HG02943 (cell line): ENCODE results near the gene KBTBD2.
A peak's percentile ranks its signal among the peaks of the same experiment; 100 is the strongest.
"Not testable (repeated sequence)": the region's sequence is repeated elsewhere in the genome, so short reads cannot be mapped to it uniquely, and the experiment has no call there.

ENCODE experiments used
- ATAC-seq: cut with Tn5 transposase; IDR thresholded peaks from one replicate; pipeline ENCODE4 v1.9.1; 2021; ENCODE audit warnings: mild to moderate bottlenecking, low read depth, moderate library complexity; ENCODE audit not compliant: unreplicated experiment

The KBTBD2 gene

GRCh38 chr7:32894171-32894570, 2.6 kb upstream of the KBTBD2 start:
- ATAC-seq, result no peak

GRCh38 chr7:32893722-32894121, 2.2 kb upstream of the KBTBD2 start:
- ATAC-seq, result no peak

DNA sequence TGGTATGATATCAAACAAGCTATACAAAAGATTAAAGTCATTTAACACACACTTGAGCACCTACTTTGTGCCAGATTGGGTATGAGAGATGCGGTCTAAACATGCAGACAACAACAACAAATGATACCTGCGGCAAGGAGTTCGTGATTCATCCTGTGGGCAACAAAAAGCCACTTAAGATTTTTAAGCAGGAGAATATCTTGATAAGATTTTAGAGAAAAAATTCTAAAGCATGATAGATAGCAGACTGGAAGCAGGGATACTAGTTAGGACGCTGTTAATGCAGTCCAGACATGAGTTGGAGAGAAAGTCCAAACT, 1.6 kb upstream of the KBTBD2 start:
- ATAC-seq, result no peak

- peak; percentile 18 for ATAC-seq
Observed at GRCh38 chr7:32892521-32893206, 1.1 kb upstream of the KBTBD2 start.

GRCh38 chr7:32891800-32892520, 400 bp upstream of the KBTBD2 start:
- ATAC-seq, result peak; percentile 54

GRCh38 chr7:32890793-32891042, 842 bp downstream of the KBTBD2 start:
- ATAC-seq, result no peak

- peak; percentile 36 for ATAC-seq
Observed at GRCh38 chr7:32890010-32890792, 1.4 kb downstream of the KBTBD2 start.

DNA sequence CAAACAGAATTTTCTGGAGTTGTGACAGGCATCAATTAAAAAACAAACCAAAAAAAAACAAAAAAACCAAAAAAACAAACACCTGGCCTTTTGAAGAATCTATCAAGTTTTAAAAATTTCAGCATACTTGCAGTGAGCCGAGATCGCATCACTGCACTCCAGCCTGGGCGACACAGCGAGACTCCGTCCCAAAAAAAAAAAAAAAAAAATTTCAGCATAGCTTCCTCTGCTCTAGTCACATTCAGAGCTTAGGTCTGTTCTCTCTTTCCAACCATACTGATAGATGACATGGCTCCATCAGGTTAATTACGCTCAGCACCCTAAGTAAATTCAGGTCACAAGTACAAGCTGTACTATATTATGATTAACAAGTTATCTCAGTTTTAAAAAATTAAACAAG, 3.1 kb downstream of the KBTBD2 start:
- no peak for ATAC-seq

DNA sequence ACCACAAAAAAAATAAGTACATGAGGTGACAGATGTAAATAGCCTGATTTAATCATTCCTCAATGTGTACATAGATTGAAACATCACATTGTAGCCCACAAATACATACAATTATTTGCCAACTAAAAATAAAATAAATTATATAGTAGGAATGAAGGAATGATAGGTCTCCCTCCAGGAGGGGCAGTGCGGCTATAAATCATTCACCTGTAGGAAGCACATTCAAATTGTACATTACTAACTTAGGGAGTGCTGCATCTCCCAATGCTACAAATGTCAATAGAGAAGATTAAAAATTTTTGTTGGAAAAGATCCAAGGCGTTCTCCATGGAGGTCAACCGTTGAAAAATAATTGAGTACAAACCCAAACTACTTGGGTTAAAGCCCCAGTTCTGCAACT, 4.2 kb downstream of the KBTBD2 start:
- no peak for ATAC-seq

DNA sequence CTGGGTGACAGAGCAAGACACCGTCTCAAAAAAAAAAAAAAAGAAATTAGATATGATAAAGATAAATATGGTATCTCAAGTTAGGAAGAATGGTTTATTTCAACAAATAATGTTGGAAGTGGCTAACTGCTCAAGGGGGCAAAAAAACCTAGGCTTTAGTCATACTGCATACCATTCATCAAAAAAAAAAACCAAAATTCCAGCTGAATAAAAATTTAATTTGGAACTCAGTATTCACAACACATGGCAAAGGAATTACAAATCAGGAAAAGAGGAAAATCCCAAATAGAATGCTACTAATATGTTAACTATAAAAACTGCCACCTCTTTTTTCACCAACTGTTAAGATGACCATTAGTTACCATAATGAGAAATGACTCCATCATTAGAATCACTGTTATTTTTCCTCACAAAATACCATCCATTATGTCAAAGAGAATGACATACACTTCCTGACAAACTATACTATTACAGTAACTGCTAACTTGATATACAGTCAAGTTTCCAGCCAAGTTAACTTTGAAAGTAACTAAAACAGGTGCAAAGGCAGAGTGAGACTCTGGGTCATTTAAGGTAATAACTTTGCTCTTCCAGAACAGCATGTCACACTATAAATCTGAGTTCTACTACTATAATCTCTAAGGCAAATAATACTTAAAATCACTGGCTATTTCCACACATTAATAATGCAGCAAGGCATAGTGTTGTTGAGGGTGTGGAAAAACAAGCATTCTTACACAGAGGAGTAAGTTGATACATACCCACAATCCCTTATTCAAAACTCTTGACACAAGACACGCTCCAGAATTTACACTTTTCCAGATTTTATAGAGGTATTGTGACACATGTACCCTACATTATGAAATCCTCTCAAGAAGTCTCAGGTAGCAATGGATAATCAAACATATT, 10.2 kb downstream of the KBTBD2 start:
- ATAC-seq, result no peak

DNA sequence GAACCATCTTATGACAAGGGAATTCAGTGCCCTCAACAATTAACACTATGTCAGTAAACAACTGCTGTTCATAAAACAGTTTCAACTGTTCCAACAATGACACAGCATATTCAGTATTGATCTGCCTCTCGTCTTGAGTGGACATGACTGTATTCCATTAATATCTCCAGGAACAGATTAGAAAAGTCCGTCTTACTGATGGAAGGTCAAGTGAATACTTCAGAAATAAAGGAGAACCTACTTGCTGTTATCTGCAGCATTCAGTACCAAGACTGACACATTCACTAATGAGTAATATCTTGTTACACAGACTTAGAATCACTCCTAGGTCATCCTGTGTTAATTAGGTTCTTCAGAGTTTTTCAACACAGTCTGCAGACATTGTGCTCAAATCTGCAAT, 12.1 kb downstream of the KBTBD2 start:
- ATAC-seq, result no peak

- not testable (repeated sequence) for ATAC-seq
Observed at GRCh38 chr7:32878023-32878422, 13.5 kb downstream of the KBTBD2 start.

GRCh38 chr7:32872421-32872820, 19.1 kb downstream of the KBTBD2 start:
- ATAC-seq, result no peak

GRCh38 chr7:32871624-32872371, 19.8 kb downstream of the KBTBD2 start:
- ATAC-seq, result no peak

DNA sequence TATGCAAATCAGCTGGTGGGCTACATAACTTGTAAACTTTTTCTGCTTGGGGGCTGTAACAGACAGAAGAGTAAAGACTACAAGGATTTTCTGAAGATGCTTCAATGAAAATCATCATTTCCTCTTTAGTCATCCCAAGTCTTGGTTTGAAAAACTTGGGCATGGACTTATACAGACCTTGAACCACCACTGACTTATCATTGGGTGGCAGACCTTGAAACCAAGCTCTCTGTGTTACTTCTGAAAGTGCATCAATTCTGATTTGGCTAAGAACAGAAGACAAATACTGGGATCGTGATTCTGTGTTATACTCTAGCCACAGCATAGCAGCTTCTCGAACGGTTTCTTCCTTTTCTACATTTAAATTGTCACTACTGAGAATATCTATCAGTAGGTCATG, 21.3 kb downstream of the KBTBD2 start:
- no peak for ATAC-seq

DNA sequence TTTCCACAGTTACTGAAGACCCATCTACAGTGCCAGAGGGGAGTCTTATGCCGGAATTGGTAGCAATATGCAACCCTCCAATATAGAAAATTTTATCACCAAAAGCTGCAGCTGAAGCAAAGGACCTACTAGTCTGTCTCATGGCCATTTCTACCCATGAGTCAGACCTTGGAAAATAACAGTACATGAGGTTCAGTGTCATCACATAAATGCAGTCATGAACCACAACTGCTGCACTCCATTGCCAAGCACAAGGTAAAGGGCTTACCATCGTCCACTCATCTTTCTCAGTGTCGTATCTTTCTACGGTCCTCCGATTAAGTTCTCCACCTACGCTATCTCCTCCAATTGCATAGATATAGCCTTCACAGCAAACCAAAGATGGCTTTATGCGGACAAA, 21.8 kb downstream of the KBTBD2 start:
- no peak for ATAC-seq

DNA sequence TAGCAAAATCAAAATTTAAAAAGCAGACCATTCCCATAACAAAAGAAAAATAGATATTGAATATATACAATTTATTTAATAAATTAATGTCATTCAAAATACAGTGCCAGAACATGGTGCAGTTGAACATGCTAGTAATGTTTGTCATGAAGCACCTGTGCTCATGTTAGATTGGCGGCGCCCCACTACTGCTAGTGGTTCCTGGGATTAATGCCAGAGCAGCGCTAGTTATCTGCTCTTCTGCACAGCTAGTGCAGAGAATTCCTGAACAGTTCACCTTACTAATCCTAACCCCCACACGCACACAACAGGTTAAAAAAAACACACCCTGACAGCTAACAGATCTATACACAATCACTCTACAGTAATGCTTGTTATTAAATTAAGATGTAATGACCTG, 23.4 kb downstream of the KBTBD2 start:
- no peak for ATAC-seq

DNA sequence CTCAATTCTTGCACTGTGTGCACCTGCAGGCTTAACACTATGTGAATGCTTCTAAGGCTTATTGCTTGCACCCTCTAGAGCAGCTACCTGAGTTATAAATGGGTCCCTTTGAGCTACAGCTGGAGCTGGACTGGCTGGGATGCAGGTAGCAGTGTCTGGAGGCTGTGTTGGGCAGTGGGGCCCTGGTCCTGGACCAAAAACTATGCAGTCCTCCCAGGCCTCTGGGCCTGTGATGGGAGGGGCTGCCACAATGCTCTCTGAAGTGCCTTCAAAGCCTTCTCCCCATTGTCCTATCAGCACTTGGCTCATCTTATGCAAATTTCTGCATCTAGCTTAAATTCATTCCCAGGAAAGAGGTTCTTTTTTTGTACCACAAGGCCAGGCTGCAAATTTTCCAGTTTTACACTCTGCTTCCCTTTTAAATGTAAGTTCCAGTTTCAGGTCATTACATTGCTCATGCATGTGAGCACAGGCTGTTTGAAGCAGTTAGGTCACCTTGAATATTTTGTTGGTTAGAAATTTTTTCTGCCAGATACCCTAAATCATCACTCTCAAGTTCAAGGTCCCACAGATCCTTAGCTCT, 26.0 kb downstream of the KBTBD2 start:
- no peak for ATAC-seq

- not testable (repeated sequence) for ATAC-seq
Observed at GRCh38 chr7:32863872-32864271, 27.7 kb downstream of the KBTBD2 start.

DNA sequence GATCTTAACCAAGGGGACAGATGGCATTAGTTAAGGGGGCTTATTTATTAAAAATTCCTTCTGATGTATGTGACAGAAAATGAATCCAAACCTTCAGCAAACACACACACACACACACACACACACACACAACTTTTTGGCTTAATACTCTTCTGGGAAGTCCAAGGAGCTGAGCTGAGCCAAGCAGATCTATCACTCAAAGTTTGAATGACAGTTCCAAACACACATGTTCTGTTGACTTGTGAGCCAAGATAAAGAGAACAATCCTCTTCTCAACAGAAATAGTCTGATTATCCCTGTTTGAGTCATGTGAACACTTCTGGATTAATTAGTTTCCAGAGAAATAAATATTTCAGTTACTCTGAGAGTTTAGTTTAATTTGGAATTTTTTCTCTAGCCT, 31.5 kb downstream of the KBTBD2 start:
- ATAC-seq, result no peak
